ENCODE results near the gene ADAP1.
A peak's percentile ranks its signal among the peaks of the same experiment; 100 is the strongest.

The ADAP1 gene

DNA sequence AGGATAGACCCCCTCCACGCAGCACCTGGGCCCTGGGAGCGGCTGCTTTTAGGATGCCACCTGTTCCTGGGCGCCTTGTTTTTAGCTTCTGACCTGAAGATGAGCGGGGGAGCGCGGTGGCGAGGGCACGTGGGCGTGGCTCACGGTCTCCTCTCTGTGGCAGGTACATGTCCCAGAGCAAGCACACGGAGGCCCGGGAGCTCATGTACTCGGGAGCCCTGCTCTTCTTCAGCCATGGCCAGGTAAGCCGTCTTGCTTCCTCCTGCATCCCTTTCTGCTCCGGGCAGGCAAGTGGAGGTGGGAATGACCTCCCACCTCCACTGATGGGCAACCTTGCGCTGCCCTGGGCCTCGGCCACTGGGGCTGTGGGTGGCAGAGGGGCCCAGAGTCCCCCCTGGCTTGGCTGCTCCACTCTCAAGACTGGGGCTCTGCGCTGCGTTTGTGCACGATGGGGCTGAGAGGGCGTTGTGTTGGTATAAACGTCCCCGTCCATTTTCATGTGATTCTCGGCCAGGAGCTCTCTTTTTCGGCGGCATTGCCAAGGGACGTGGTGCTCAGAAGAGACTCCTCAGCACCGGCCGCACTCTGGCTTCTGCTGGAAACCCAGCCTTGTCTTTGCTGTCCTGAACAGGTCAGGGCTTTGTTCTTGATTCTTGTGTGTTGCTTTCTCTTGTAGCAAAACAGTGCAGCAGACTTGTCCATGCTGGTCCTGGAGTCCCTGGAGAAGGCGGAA, 68.4 kb downstream of the ADAP1 start:
- no peaks in the 10 kb centered on the region for H3K79me1 ChIP-seq (ENCODE audit: low read length)
- H3K9ac ChIP-seq (ENCODE audit: low read length): no peak overlapping the region
- H3K27ac ChIP-seq (ENCODE audit: low read depth, low read length): no peak overlapping the region
- no peak overlapping the region for H2BK5ac ChIP-seq (ENCODE audit: low read depth, low read length, poor library complexity)
- H4K12ac ChIP-seq (ENCODE audit: low read depth, low read length): no peak overlapping the region
- H2AK5ac ChIP-seq (ENCODE audit: low read length): no peak overlapping the region
- no peaks in the 10 kb centered on the region for H3K27me3 ChIP-seq (ENCODE audit: insufficient read depth, low read length)
- H3K4me1 ChIP-seq (ENCODE audit: control insufficient read depth in 1 of 2, insufficient read depth in 2 of 2, low read length in 2 of 2): peaks cover 7 to 14% of the 10 kb centered on the region in 2 experiments
- no peak overlapping the region for H2BK12ac ChIP-seq (ENCODE audit: low read length)
- no peak overlapping the region for H2BK120ac ChIP-seq (ENCODE audit: insufficient read depth, low read length, poor library complexity)
- H4K91ac ChIP-seq (ENCODE audit: low read depth, low read length): no peak overlapping the region
- peaks cover 37% of the 10 kb centered on the region for H3K79me2 ChIP-seq (ENCODE audit: control insufficient read depth, insufficient read depth, low read length, poor library complexity)
- H4K8ac ChIP-seq (ENCODE audit: low read depth, low read length): no peak overlapping the region
- no peaks in the 10 kb centered on the region for H3K9me3 ChIP-seq (ENCODE audit: insufficient read depth, low read depth, low read length)
- peak overlapping the region; percentile 94 for H3K4ac ChIP-seq (ENCODE audit: low read depth, low read length)
- H3K23ac ChIP-seq (ENCODE audit: low read length): no peak overlapping the region
- H3K18ac ChIP-seq (ENCODE audit: low read length): no peak overlapping the region
- no peak overlapping the region for H3K4me3 ChIP-seq (ENCODE audit: low read depth, low read length)
- no CpG with 5 or more reads among the region's 30 CpGs for WGBS (ENCODE audit: extremely low coverage, insufficient coverage, insufficient read length)
- no peak overlapping the region for H3K4me2 ChIP-seq (ENCODE audit: low read length)
- no peak overlapping the region for H3K14ac ChIP-seq (ENCODE audit: low read length)
- no peak overlapping the region for H2AFZ ChIP-seq (ENCODE audit: insufficient read depth, low read length, poor library complexity)
- peaks cover 54 to 58% of the 10 kb centered on the region in 2 experiments for H3K36me3 ChIP-seq (ENCODE audit: control insufficient read depth in 1 of 2, insufficient read depth in 2 of 2, low read length in 2 of 2)
- DNase-seq: no peak

DNA sequence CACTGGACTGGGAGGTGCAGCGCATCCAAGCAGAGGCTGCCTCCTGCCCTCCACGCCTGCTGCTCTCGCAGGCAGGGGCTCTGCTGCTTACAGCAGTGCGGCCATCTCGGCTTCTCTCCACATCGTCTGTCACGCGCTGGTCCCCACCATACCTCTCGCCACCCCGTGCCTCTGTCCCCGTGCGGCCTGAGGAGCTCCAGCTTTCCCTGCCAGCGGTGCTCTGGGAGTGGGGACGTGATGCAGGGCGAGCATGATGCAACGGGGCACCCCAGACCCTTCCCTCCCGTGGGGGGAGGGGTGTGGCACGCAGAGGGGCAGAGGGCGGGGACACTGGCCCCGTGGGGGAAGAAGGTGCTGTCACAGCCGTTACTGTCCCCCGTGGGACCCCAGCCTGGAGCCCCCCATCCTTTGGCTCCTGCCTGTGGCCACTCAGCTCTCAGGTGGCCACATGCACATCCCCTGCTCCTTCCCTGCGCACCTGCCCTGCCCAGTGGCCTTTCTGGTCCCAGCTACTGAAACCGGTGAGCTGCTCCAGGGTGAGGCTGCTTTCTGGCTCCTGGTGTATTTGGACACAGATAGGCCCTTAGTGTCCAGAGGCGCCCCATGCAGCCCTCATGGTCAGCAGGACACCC, 69.1 kb downstream of the ADAP1 start:
- Histone ChIP-seq H3K79me1 (ENCODE audit: low read length) (no peaks in the 10 kb centered on the region), H2BK5ac (ENCODE audit: low read depth, low read length, poor library complexity) (no peak overlapping the region), H3K9me3 (ENCODE audit: insufficient read depth, low read depth, low read length) (no peaks in the 10 kb centered on the region), H2AK5ac (ENCODE audit: low read length) (no peak overlapping the region), H3K4ac (ENCODE audit: low read depth, low read length) (peak overlapping the region; percentile 94), H2AFZ (ENCODE audit: insufficient read depth, low read length, poor library complexity) (no peak overlapping the region), H3K18ac (ENCODE audit: low read length) (no peak overlapping the region), H2BK12ac (ENCODE audit: low read length) (no peak overlapping the region), H4K91ac (ENCODE audit: low read depth, low read length) (no peak overlapping the region), H4K12ac (ENCODE audit: low read depth, low read length) (no peak overlapping the region), H3K4me2 (ENCODE audit: low read length) (no peak overlapping the region), H3K14ac (ENCODE audit: low read length) (no peak overlapping the region), H4K8ac (ENCODE audit: low read depth, low read length) (no peak overlapping the region), H3K4me3 (ENCODE audit: low read depth, low read length) (no peak overlapping the region), H3K36me3 (ENCODE audit: control insufficient read depth in 1 of 2, insufficient read depth in 2 of 2, low read length in 2 of 2) (peaks cover 49 to 51% of the 10 kb centered on the region in 2 experiments), H3K79me2 (ENCODE audit: control insufficient read depth, insufficient read depth, low read length, poor library complexity) (peaks cover 40% of the 10 kb centered on the region), H3K23ac (ENCODE audit: low read length) (no peak overlapping the region), H3K27ac (ENCODE audit: low read depth, low read length) (no peak overlapping the region), H3K9ac (ENCODE audit: low read length) (no peak overlapping the region), H3K27me3 (ENCODE audit: insufficient read depth, low read length) (no peaks in the 10 kb centered on the region), H3K4me1 (ENCODE audit: control insufficient read depth in 1 of 2, insufficient read depth in 2 of 2, low read length in 2 of 2) (peaks cover 7 to 14% of the 10 kb centered on the region in 2 experiments), H2BK120ac (ENCODE audit: insufficient read depth, low read length, poor library complexity) (no peak overlapping the region)
- DNase-seq: no peak
- no CpG with 5 or more reads among the region's 25 CpGs for WGBS (ENCODE audit: extremely low coverage, insufficient coverage, insufficient read length)

DNA sequence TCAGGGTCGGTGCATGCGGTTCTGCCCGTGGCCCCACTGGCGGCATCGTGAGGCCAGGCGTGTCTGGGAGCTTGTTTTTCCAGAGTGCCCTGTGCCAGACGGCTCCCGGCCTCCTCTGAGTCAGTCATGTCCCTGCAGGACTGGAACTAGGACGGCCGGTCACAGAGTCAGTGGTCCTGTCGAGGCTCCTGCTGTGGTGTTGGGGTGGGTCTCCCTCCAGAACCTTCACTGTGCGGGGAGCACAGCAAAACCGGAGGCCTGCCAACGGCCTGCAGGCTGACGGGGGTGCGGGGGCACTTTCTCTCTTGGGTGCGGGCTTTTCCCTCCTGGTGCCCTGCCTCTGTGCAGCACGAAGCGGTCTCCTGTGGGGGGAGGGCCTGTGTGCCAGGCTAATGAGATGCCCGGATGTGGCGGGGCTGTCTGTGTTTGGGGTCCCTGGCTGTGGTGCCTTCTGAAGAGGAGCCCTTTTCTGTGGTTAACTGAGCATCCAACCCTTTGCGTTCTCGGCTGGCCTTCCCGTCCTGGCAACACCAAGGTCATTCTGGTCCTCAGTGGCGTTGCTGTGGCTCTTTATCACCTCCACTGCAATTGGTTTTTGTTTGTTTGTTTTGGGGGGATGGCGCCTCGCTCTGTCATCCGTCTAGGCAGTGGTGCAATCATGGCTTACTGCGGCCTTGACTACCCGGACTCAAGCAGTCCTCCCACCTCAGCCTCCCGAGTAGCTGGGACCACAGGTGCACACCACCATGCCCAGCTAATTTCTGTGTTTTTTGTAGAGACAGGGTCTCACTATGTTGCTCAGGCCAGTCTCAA, 70.1 kb downstream of the ADAP1 start:
- no peak for DNase-seq
- WGBS (ENCODE audit: extremely low coverage, insufficient coverage, insufficient read length): no CpG with 5 or more reads among the region's 31 CpGs
- no peak overlapping the region for H3K27ac ChIP-seq (ENCODE audit: low read depth, low read length)
- H3K4me2 ChIP-seq (ENCODE audit: low read length): no peak overlapping the region
- peaks cover 43% of the 10 kb centered on the region for H3K79me2 ChIP-seq (ENCODE audit: control insufficient read depth, insufficient read depth, low read length, poor library complexity)
- H2AFZ ChIP-seq (ENCODE audit: insufficient read depth, low read length, poor library complexity): no peak overlapping the region
- H3K4me1 ChIP-seq (ENCODE audit: control insufficient read depth in 1 of 2, insufficient read depth in 2 of 2, low read length in 2 of 2): peaks cover 7 to 14% of the 10 kb centered on the region in 2 experiments
- no peak overlapping the region for H4K91ac ChIP-seq (ENCODE audit: low read depth, low read length)
- no peak overlapping the region for H3K14ac ChIP-seq (ENCODE audit: low read length)
- H3K9ac ChIP-seq (ENCODE audit: low read length): no peak overlapping the region
- H3K36me3 ChIP-seq (ENCODE audit: control insufficient read depth in 1 of 2, insufficient read depth in 2 of 2, low read length in 2 of 2): peaks cover 46 to 50% of the 10 kb centered on the region in 2 experiments
- H4K8ac ChIP-seq (ENCODE audit: low read depth, low read length): no peak overlapping the region
- no peak overlapping the region for H2AK5ac ChIP-seq (ENCODE audit: low read length)
- H3K27me3 ChIP-seq (ENCODE audit: insufficient read depth, low read length): no peaks in the 10 kb centered on the region
- H2BK120ac ChIP-seq (ENCODE audit: insufficient read depth, low read length, poor library complexity): no peak overlapping the region
- no peaks in the 10 kb centered on the region for H3K79me1 ChIP-seq (ENCODE audit: low read length)
- H3K18ac ChIP-seq (ENCODE audit: low read length): no peak overlapping the region
- H2BK5ac ChIP-seq (ENCODE audit: low read depth, low read length, poor library complexity): no peak overlapping the region
- no peak overlapping the region for H2BK12ac ChIP-seq (ENCODE audit: low read length)
- H3K23ac ChIP-seq (ENCODE audit: low read length): no peak overlapping the region
- H3K4ac ChIP-seq (ENCODE audit: low read depth, low read length): peak overlapping the region; percentile 90
- H3K9me3 ChIP-seq (ENCODE audit: insufficient read depth, low read depth, low read length): no peaks in the 10 kb centered on the region
- peak overlapping the region; percentile 16 for H4K12ac ChIP-seq (ENCODE audit: low read depth, low read length)
- H3K4me3 ChIP-seq (ENCODE audit: low read depth, low read length): no peak overlapping the region
